Raji (cell line): ENCODE results near the gene TMPRSS5.

ENCODE experiments used
- POLR2A ChIP-seq: IDR thresholded peaks from 2 replicates; pipeline ENCODE4 v1.6.1; 2011; ENCODE audit warnings: low read depth, low read length, control low read depth; ENCODE audit not compliant: insufficient read depth

TMPRSS5 gene

DNA sequence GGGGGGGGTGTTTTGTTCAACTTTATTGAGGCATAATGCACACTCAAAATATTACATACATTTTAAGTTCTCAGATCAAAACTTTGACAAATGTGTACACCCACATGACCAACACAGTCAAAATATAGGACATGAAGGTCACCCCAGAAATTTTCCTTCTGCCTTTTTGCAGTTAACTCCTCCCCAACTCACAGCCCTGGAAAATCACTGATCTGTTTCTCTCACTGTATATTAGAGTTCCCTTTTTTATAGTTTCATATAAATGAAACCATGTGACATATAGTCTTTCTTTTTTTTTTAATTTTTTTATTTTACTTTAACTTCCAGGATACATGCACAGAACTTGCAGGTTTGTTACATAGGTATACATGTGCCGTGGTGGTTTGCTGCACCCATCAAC is 4.6 kb downstream of the TMPRSS5 start:
- no peak for TF ChIP-seq POLR2A

DNA sequence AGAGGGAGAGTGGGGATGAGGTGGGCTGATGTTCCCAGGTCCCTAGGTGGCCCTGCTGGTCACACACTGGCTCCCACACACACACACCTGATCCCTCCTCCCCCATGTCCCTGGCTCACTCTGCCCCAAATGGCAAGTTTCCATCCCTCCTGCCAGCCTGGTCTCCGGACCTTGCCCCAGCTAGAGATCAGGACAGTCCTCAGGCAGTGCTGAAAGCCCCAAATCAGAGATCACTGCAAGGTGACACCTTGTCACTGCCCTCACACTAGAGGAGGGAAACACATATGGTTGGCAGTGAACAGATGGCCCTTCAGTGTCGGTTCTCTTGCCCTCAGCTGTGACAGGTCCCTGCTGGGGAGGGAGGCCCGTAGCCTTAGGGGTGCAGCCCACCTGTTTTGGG is 7.6 kb downstream of the TMPRSS5 start:
- TF ChIP-seq POLR2A: no peak

DNA sequence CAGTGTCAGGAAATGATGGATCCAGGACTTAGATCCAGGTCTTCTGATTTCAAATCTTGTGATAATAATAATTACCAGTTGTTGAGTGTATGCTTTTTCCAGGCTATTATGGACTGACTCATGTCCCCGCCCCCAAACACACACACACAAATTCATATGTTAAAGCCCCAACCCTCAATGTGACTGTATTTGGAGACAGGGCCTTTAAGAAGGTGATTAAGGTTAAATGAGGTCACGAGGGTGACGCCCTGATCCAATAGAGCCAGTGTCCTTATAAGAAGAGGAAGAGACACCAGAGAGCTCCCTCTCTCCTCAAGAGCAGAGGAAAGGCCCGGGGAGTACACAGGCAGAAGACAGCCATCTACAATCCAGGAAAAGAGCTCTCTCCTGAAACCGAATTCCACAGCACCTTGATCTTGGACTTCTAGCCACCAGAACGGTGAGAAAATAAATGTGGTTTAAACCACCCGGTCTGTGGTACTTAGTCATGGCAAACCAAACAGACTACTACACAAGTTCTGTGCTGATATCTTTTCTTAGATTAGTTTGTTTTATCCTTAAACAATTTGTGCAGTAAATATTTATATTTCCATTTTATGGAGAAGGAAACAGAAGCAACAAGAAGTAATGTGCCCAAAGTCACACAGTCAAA is 8.2 kb downstream of the TMPRSS5 start:
- no peak for TF ChIP-seq POLR2A

DNA sequence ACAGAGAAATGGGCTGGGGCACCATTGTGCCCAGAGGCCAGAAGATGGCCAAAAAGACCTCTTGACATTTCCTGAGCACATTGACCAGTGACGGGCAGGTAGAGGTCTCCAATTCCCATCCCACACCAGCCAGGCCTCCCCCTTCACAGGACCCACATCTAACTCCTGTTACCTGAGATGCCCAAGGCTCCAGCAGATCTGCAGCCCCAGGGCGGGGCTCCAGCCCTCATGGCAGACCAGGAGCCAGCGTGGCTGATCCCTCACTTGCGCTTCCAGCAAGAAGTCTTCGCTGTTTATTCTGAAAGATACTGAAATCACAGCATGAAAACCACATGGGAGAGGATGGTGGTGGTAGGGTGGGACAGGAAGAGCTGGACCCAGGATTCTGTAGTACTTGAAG is 9.0 kb downstream of the TMPRSS5 start:
- TF ChIP-seq POLR2A: no peak

DNA sequence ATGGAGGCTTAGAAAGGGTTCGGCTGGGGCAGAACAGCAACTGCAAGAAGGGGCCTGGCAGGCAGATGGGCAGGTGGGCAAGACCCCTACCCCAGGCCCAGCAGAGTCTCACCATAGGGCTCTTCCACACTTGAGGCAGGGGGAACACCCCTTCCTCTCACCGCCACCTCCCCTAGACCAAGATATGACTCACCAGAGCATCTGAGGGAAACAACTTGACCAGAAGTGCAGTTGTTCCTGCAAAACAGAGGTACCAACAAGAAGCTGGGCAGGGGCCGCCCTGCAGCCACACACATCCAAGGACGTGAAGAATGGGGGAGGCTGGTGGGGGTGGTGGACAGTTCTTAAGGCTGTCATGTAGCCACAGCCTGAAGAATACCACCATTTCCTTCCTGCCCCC is 10.9 kb downstream of the TMPRSS5 start:
- no peak for TF ChIP-seq POLR2A

DNA sequence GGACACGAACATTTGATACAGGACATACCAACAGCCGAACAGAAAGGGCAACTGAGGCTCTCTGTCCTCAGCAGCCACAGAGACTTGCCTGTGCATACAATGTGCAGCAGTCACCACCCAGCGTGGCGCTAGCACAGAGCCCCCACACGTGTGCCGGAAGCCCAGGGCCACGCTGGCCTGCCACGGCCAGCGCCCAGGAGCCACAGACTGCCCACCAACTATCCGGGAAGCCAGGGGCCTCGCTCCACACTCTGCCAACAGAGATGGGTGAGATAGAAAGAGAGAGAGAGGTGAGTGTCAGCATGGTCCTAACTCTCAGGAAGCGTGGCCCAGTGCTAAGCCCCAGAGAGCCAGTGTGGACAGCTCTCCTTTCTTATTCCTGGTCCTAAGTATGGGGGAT is 11.7 kb downstream of the TMPRSS5 start:
- no peak for TF ChIP-seq POLR2A

DNA sequence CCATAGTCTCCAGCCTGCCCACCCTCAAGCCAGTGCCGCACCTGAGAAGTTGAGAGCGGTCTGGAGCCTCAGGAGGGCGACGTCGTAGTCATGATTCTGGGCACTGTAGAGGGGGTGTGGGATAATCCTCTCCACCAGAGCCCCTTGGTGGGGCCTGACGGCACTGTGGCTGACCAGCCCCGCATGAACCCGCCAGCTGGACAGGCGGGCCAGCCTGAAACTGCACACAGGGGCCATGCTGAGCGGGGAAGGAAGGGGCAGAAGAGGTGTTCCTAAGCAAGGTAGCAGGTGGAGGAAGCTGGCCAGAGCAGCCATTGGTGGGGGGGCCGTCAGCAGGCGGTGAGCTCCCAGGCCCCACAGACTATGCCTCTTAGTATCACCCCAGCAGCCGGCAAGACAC is 13.1 kb downstream of the TMPRSS5 start:
- TF ChIP-seq POLR2A: no peak

DNA sequence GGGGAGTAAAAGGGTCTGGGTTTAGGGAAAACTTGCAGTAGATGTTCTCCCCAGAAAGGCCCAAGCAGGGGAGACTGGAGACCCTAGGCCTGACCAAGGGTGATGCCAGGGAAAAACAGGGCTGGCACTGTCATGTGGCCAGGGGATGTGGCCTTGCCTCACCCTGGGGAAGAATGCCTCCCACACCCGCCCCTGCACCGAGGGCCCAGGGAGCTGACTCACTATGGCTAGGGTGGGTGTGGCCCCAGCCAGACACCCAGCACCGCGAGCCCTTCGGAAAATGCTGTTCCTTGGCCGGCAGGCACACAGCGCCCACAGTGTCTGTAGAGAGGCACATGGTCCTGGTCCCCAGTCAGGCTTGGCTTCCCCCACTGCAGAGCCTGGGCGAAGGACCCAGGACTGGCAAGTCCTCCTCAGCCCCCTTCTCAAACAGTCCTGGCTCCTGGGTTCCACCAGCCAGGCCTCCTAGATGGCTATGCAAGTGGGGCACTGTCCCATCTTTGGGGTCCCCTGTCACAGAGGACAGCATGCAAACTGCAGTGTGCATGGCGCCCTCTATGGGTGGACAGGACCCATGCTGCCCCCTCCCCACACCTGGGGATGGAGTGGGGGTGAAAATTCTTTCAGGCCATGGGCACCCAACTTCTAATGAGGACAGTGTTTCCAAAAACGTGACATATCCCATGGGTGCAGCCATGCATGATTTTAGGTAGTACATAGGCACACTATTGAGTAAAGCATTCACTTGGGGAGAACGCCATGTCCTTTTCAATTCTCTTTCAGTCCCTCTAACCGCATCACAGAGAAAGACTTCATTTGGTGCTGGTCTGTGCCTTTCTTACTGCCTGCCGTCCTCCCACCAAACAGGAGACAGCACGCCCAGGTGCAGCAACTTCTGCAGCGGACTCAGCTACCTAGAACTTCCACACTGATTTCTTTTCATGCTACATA is 15.2 kb downstream of the TMPRSS5 start:
- no peak for TF ChIP-seq POLR2A

DNA sequence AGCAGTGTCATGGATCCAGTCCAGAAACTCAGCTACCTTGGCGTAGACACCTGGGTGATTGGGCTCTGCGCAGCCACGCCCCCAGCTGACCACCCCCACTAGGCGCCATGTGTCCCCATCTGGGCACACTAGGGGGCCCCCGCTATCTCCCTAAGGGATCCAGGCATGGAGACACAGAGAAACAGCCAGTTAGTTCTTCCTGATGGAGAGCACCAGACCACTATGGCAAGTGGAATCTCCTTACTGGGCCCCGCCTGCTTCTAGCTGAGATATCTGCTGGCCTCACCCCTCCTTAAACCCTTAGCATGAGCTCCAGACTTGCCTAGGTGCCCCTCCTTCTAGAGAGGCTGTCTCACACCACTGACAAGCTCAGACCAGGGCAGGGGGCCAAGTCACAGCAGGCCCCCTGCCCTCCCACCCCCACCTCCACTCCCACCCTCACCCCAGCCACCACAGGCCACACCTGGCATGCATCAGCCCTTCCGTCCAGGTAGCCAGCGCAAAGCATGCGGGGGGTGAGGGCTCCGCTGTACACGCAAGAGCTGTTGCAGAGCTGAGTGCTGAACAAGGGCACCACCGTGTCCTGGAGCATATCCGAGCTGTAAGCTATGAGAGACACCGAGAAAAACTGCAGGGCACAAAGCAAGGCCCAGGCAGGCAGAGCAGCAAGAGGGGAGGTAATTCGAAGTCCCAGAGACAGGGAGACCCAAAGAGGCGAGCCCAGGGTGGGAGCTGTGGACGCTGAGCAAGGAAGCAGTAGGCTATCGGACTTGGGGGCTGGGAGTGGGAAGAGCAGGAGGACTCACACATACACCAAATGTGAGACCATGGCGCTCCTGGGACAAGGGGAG is 16.1 kb downstream of the TMPRSS5 start:
- no peak for TF ChIP-seq POLR2A

DNA sequence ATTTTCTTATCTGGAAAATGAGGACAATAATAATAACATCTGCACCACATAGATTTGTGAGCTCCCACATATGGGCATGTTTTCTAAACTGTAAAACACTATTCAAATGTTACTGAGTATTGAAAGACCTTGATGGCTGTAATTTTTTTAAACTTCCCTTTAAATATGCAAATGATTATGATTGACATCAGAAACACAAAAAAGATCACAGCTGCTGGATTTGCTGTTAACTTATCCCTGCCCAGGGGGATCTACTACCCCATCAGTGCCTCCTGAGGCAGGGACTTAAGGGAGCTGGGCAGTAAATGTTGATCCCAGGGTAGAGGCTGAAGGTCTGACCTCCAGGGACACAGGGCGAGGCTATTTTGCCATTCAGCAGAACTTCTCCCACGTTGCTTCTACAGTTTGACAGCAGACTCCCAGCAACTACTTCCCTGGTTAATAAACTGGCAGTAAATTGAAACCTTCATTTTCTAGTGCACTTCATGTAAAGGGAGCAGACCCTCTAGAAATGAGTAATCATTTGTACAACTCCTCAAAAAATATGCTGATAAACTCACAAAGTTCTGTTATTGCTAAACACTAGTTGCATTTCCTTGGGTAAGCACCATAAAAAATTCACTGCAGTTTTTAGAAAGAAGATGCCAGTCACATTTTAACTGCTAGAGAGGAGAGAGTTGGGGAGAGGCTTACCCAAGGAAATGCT is 20.3 kb downstream of the TMPRSS5 start:
- TF ChIP-seq POLR2A: no peak

DNA sequence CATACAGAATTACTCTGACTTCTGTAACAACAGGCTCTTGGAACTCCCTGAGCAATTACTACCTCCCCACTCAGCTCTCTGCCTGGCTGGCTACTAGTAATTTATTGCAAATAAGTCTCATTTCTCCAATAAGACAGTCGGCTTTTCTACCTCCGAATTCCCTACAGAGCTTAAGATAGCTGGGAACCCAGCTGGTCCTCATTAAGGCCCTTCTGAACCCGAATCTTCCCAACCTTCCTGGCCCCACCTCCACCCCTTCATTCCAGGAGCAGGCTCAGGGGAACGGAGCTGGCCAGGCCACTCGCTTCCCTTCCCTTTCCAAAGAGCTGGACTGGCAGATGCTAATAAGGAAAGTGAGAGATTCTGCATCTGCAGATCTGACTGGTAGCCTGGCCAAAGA is 21.6 kb downstream of the TMPRSS5 start:
- TF ChIP-seq POLR2A: no peak

DNA sequence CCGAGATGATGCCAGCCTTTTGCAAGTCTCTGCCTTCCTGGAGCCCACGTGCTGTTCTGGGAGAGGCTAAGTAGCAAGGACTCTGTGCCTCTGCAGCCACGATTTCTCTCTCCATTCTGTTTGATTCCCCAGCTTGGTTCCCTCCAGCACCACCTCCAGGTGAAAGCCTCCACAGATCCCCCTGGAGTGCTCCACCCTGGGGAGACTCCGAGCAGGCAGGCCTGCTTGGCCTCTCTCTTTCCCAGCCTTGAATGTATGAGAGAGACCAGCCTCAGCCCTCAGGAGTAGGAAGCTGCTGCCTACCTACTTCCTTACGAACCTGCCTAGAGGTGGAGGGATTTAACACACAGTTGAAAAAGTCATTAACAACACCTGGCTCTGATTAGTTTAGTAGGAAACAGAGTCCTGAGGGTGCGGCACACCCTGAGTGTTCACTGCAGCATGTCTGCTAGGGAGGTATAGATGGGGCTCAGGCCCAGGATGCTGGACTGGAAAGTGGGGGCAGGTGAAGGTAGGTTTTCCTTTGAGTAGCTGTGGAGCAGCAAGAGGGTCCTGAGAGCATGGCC is 22.5 kb downstream of the TMPRSS5 start:
- TF ChIP-seq POLR2A: no peak

DNA sequence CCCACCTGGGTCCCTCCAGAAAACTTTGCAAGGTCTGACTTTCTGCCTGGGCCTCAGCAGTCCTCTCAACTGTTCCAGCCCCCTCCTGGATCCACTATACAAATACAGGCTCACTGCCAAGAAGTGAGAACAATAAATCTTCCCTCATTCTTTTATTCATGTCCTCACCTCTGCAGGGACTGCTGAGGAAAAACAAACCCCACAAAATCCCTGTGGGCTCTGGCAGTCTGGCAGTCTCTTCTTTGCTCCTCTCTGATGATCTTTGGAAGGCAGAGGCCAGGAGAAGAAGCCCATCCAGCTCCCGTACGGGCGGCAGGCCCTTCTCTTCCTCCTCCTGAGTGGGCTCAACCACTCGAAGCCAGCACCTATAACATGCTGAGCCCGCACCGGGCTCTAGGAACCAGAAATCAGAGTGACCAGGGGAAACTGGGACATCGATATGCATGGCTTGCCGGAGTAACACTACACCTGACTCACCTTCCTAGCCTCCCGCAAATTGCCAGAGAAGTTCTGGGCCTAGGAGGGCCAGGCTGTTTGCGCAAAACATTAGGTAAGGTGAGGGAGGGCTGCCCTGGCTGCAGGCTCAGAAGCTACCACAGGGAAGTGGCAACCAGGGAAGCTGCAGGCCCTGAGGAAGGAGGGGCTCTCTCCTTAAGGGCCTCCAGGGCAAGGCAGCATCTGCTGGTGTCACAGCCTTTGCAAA is 24.2 kb downstream of the TMPRSS5 start:
- no peak for TF ChIP-seq POLR2A

DNA sequence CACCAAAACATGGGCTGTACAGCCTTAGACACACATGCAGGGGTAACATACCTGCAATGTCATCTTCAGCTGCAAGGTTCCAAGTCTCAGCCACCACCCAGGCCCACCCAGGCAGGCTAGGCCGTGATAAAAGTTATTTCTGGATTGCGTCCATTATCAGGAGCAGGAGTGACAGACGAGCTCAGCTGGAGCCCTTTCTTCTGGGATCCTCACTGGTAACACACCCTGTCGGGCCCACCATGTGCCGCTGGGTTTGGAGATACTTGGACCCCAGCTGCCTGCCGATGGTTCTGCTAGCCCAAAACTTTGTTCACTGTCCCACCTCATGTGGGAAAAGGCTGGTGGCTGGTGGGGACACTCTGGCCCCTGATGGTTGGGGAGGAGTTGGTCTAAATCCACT is 24.8 kb downstream of the TMPRSS5 start:
- no peak for TF ChIP-seq POLR2A
